K562 (cell line): ENCODE data around the gene PTPRE. TPM values are rescaled to one million over a fixed set of nuclear protein-coding genes. Genes with fewer than 3 reads are reported as not detected.
A peak's percentile ranks its signal among the peaks of the same experiment; 100 is the strongest.

Experiments used
- ATAC-seq: fragments of 200-7000 bp; cut with Tn5 transposase; 3 replicates; pipeline ENCODE4 v1.9.1; 2020; ENCODE audit warnings: moderate library complexity
- BruUV-seq: library from RNA; stranded (reverse); fragments of 400-500 nt; replicated peaks from 2 replicates; lab custom pipeline; 2021; lab: Mats Ljungman, UMichigan
- CTCF ChIA-PET: fragments of 300-600 bp; formaldehyde crosslinking; extraction: SDS; loops from one replicate; lab custom pipeline; 2021; ENCODE audit warnings: low intra/inter-chr PET ratio; lab: Yijun Ruan, JAX
- POLR2A ChIA-PET: fragments of 300-600, 350-650 bp; sonication (Branson Sonifier 250); formaldehyde crosslinking; extraction: SDS; loops from one replicate; lab custom pipeline; 2021; ENCODE audit warnings: antibody characterized with exemption, inconsistent platforms; lab: Yijun Ruan, JAX
- DNase-seq, 4 experiments: peaks; one replicate each; pipeline versions ENCODE4 v3.0.0 to v3.0.0-alpha.2; 2011 to 2018; ENCODE audit warnings: low spot score in 3 of 4, mixed read lengths in 3 of 4; ENCODE audit errors: extremely low read depth in 1 of 4
- FAIRE-seq: peaks from 2 replicates; lab custom pipeline; 2011; peaks lifted over from hg19 to GRCh38; lab: Jason Lieb, UNC
- H2AFZ ChIP-seq: 2 replicates; pipeline ENCODE4 v1.6.0; 2011; ENCODE audit warnings: low read depth, low read length, control low read depth, inconsistent platforms
- H3K27ac ChIP-seq: fragments of 200-600 bp; 3 replicates; pipeline ENCODE4 v1.8.0; 2011; ENCODE audit warnings: low read depth, mild to moderate bottlenecking, control low read depth, inconsistent platforms, low read length, moderate library complexity, mixed read lengths; ENCODE audit errors: extremely low read depth
- H3K27me3 ChIP-seq, 2 experiments: fragments of 300-600 bp in 1 of 2; 2 replicates in 1 of 2; 3 replicates in 1 of 2; pipeline versions ENCODE4 v1.6.0 to v1.8.0; 2011; ENCODE audit warnings: inconsistent platforms in 2 of 2, low read length in 2 of 2, mild to moderate bottlenecking in 1 of 2, mixed read lengths in 1 of 2, moderate library complexity in 1 of 2; ENCODE audit not compliant: control insufficient read depth in 2 of 2, insufficient read depth in 2 of 2
- H3K36me3 ChIP-seq: fragments of 300-600 bp; 3 replicates; pipeline ENCODE4 v1.8.0; 2011; ENCODE audit warnings: mild to moderate bottlenecking, low read length, inconsistent platforms; ENCODE audit not compliant: control insufficient read depth, insufficient read depth
- H3K4me1 ChIP-seq, 2 experiments: fragments of 200-600 bp in 1 of 2; replicated peaks in 1 of 2; 2 replicates in 1 of 2; 3 replicates in 1 of 2; pipeline versions ENCODE4 v1.5.1 to v1.8.0; 2011; ENCODE audit warnings: inconsistent platforms in 2 of 2, low read length in 2 of 2, mild to moderate bottlenecking in 1 of 2, mixed read lengths in 1 of 2, moderate library complexity in 1 of 2; ENCODE audit not compliant: control insufficient read depth in 2 of 2, insufficient read depth in 2 of 2
- H3K4me2 ChIP-seq: 2 replicates; pipeline ENCODE4 v1.6.1; 2011; ENCODE audit warnings: low read length, control low read depth, inconsistent platforms, mixed read lengths; ENCODE audit not compliant: insufficient read depth
- H3K4me3 ChIP-seq: fragments of 200-600 bp; sonication (generic), shearing (Covaris generic); 2 replicates; pipeline ENCODE4 v1.5.1; 2016; ENCODE audit warnings: control low read depth, inconsistent platforms
- H3K79me2 ChIP-seq: fragments of 200-600 bp; 3 replicates; pipeline ENCODE4 v1.8.0; 2011; ENCODE audit warnings: low read length, inconsistent platforms; ENCODE audit not compliant: control insufficient read depth, insufficient read depth
- H3K9ac ChIP-seq, 2 experiments: 2 replicates each; pipeline versions ENCODE4 v1.6.0 to v1.6.1; 2011; ENCODE audit warnings: low read depth in 2 of 2, low read length in 2 of 2, control low read depth in 1 of 2, inconsistent platforms in 1 of 2, mild to moderate bottlenecking in 1 of 2, mixed read lengths in 1 of 2; ENCODE audit not compliant: insufficient read depth in 1 of 2
- H3K9me1 ChIP-seq: one replicate; pipeline ENCODE4 v1.6.0; 2011; ENCODE audit warnings: inconsistent platforms, mild to moderate bottlenecking, low read length, moderate library complexity; ENCODE audit not compliant: control insufficient read depth, insufficient read depth
- H3K9me3 ChIP-seq: replicated peaks from 2 replicates; pipeline ENCODE4 v1.5.1; 2011; ENCODE audit warnings: low read depth, low read length, inconsistent platforms; ENCODE audit not compliant: control insufficient read depth, insufficient read depth
- H4K20me1 ChIP-seq: replicated peaks from 2 replicates; pipeline ENCODE4 v1.6.1; 2011; ENCODE audit warnings: low read length, inconsistent platforms, mixed read lengths; ENCODE audit not compliant: control insufficient read depth, insufficient read depth
- ERF ChIP-seq: fragments of 450-650 bp; formaldehyde crosslinking; IDR thresholded peaks from 2 replicates; pipeline ENCODE4 v1.4.0; 2020; ENCODE audit warnings: mild to moderate bottlenecking, mixed read lengths
- FOXK1 ChIP-seq: sonication (generic); formaldehyde crosslinking; IDR thresholded peaks from 2 replicates; pipeline ENCODE4 v1.8.0; 2022; ENCODE audit warnings: missing genetic modification reagents, mild to moderate bottlenecking, borderline replicate concordance
- GABPA ChIP-seq: fragments of 200-800 bp; sonication (Bioruptor generic); conservative IDR thresholded peaks from 2 replicates; pipeline ENCODE4 v1.6.1; 2016; ENCODE audit warnings: low read depth, missing genetic modification characterization, missing compliant biosample characterization
- IRF9 ChIP-seq: fragments of 450-650 bp; IDR thresholded peaks from 2 replicates; pipeline ENCODE4 v1.6.1; 2016; ENCODE audit warnings: missing biosample characterization, missing genetic modification characterization
- KLF13 ChIP-seq: fragments of 450-650 bp; IDR thresholded peaks from 2 replicates; pipeline ENCODE4 v1.6.1; 2016; ENCODE audit warnings: missing genetic modification characterization, low read depth, mild to moderate bottlenecking, missing compliant biosample characterization, moderate library complexity, borderline replicate concordance
- RBM15 ChIP-seq: fragments of 200-400 bp; formaldehyde crosslinking; IDR thresholded peaks from 2 replicates; pipeline ENCODE4 v1.6.1; 2018; ENCODE audit warnings: mild to moderate bottlenecking, low read length, moderate library complexity; ENCODE audit not compliant: insufficient read depth
- TAF1 ChIP-seq: IDR thresholded peaks from 2 replicates; pipeline ENCODE4 v1.6.1; 2011; ENCODE audit warnings: mild to moderate bottlenecking, low read length, moderate library complexity; ENCODE audit not compliant: insufficient read depth, control insufficient read depth, severe bottlenecking; ENCODE audit errors: extremely low read depth
- TFE3 ChIP-seq: fragments of 450-650 bp; formaldehyde crosslinking; IDR thresholded peaks from 2 replicates; pipeline ENCODE4 v1.4.0; 2020; ENCODE audit warnings: mild to moderate bottlenecking, mixed read lengths
- ZNF316 ChIP-seq: fragments of 450-650 bp; IDR thresholded peaks from 2 replicates; pipeline ENCODE4 v1.6.1; 2016
- ZNF561 ChIP-seq: fragments of 450-650 bp; formaldehyde crosslinking; conservative IDR thresholded peaks from 2 replicates; pipeline ENCODE4 v1.4.0; 2020; ENCODE audit warnings: mild to moderate bottlenecking, moderate library complexity
- ZNF699 ChIP-seq: fragments of 250-450 bp; sonication (Bioruptor Pico); IDR thresholded peaks from 2 replicates; pipeline ENCODE4 v1.8.0; 2021; ENCODE audit warnings: mild to moderate bottlenecking, moderate library complexity; ENCODE audit not compliant: insufficient replicate concordance
- WGBS: fragments of 100-300 bp; shearing (Covaris generic); methylation state at CpG from one replicate; pipeline ENCODE4 v1.1.6; 2016; ENCODE audit warnings: low coverage, mixed read lengths; ENCODE audit not compliant: insufficient coverage; ENCODE audit errors: missing lambda C conversion rate; 5-methylcytosine and 5-hydroxymethylcytosine counted together
- in situ Hi-C: fragments of 300-500 bp; cut with MboI; formaldehyde crosslinking; loops from 4 replicates; pipeline ENCODE4 v1.15.0; 2018; ENCODE audit warnings: inconsistent platforms, mixed read lengths
- intact Hi-C: fragments of 100-400 bp; cut with micrococcal nuclease; formaldehyde crosslinking; loops from 2 replicates; pipeline ENCODE4 v1.14.2; 2022
- polyA plus RNA-seq, 8 experiments: library from polyadenylated mRNA; depleted of rRNA in 4 of 8; stranded (reverse) in 5 of 8; unstranded in 3 of 8; fragments of >200 nt; fragmentation: Nextera tagmentation in 2 of 8; fragmentation: Illumina TruSeq in 1 of 8; extraction: Ambion mirVana in 2 of 8; extraction: Trizol in 1 of 8; gene quantifications; 2 replicates each; pipeline versions ENCODE4 v1.2.1 to v1.2.3, GENCODE V29; 2011 to 2014; ENCODE audit warnings: inconsistent platforms in 1 of 8, missing spikeins in 1 of 8
- total RNA-seq, 7 experiments: library from RNA; depleted of rRNA in 6 of 7; stranded (reverse); fragments of >200 nt in 6 of 7; fragmentation: Illumina TruSeq in 2 of 7; extraction: Trizol in 2 of 7; gene quantifications; 2 replicates each; pipeline versions ENCODE4 v1.2.1 to v1.2.3, GENCODE V29; 2011 to 2021; ENCODE audit warnings: low replicate concordance in 1 of 7

The PTPRE gene
- total and polyA plus RNA-seq, 9 of the 15 experiments (the other 6 are each of a cell fraction or from before 2014, with no cell fraction given) = 0.01 to 0.13 (median 0.04) TPM; not detected in 4

- no peak for ATAC-seq
- no peak for TF ChIP-seq ZNF699
- Histone ChIP-seq H4K20me1 (no peaks in the 10 kb centered on the region), H3K79me2 (no peaks in the 10 kb centered on the region), H3K4me2 (no peak overlapping the region), H3K9ac (no peak overlapping the region), H3K4me3 (no peak overlapping the region), H2AFZ (no peak overlapping the region), H3K9me1 (no peaks in the 10 kb centered on the region), H3K27me3 (peaks cover 0 to 10% of the 10 kb centered on the region in 2 experiments; a peak in 2 of 5 replicates), H3K27ac (no peak overlapping the region), H3K4me1 (no peaks in the 10 kb centered on the region), H3K9me3 (no peaks in the 10 kb centered on the region), H3K36me3 (no peaks in the 10 kb centered on the region)
- FAIRE-seq = no peak
- DNase-seq = no peak
- BruUV-seq = no TSS peak
- ChIA-PET CTCF (interaction anchor here (0.6 kb wide), 1 partner anchor 462 kb away, joined by 3 read pairs; no protein-coding TSS in a partner anchor), POLR2A (no interaction called here)
- WGBS = under 1% methylated on average over 21 of the region's 24 CpGs
- in situ Hi-C loops (no loop called here), intact Hi-C loops (no loop called here)
These were observed 64.4 kb downstream of the PTPRE start for GRCh38 chr10:127971101-127971946.

- in situ Hi-C loops = no loop called here
- Histone ChIP-seq H2AFZ (no peak overlapping the region), H3K36me3 (no peaks in the 10 kb centered on the region), H4K20me1 (no peaks in the 10 kb centered on the region), H3K9me3 (no peaks in the 10 kb centered on the region), H3K4me2 (no peak overlapping the region), H3K9ac (no peak overlapping the region), H3K79me2 (no peaks in the 10 kb centered on the region), H3K27me3 (peaks cover 0 to 10% of the 10 kb centered on the region in 2 experiments; a peak in 2 of 5 replicates), H3K4me1 (no peaks in the 10 kb centered on the region), H3K27ac (no peak overlapping the region), H3K9me1 (no peaks in the 10 kb centered on the region), H3K4me3 (no peak overlapping the region)
- FAIRE-seq (no peak), ATAC-seq (no peak), DNase-seq (no peak)
- BruUV-seq = no TSS peak
- 0% methylated on average over 11 of the region's 12 CpGs for WGBS
- ChIA-PET POLR2A (no interaction called here), CTCF (no interaction called here)
- intact Hi-C loops = no loop called here
- TF ChIP-seq RBM15 (no peak), ZNF561 (CRISPR knock-in tag) (no peak), IRF9 (tag) (no peak), ERF (CRISPR knock-in tag) (no peak), TFE3 (CRISPR knock-in tag) (peak; percentile 76), FOXK1 (no peak), GABPA (tag) (peak; percentile 70), ZNF316 (no peak), KLF13 (tag) (no peak), TAF1 (no peak)
These were observed 65.2 kb downstream of the PTPRE start for GRCh38 chr10:127971963-127972615.
